IPS DF 19.7 (cell line): ENCODE results near the gene IRF5.

Source experiments
- DNase-seq: peaks from one replicate; pipeline ENCODE4 v3.0.0-alpha.2; 2013; ENCODE audit warnings: low read depth, low spot score

The IRF5 gene

DNA sequence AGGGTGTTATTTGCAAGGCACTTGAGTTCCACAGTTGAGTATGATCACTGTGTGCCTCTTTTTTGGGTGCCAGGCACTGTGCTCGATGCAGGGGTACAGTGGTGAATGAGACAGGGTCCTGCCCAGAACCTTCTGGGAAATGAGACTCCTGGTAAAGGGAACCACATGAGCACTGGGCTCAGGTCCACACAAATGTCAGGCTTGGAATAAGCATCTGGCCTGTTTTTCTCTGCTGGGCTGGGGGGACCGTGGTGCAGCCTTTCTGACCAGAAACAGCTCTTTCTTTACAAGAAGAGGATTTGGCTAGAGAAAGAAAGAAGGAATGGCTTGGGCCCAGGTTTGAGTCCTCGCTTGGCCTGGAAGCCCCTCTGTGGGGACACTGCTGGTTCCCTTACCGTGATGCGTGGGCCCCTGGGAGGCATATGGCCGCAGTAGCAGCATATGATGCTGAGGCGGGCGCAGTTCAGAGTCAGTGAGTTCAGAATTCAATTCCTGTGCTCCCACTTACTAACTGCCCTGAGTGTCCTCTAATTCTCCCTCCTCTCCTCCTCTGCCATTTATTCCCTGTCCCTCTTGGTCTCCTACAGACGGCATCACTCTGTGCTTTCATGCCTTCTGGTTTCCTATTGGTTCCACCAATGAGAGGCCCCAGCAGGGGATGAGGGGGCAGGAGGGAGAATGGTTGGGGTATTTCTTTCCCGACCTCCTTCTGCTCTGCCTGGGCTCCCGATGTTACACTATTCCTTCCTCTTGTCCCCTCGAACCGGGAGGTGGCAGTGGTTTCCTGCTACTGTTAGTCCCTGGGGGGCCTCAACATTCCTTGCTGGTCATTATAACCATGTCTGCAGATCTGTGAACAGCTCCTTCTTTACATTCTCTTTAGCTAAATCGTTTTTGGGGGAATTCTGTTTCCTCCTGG is 17.6 kb upstream of the IRF5 start:
- no peak for DNase-seq

DNA sequence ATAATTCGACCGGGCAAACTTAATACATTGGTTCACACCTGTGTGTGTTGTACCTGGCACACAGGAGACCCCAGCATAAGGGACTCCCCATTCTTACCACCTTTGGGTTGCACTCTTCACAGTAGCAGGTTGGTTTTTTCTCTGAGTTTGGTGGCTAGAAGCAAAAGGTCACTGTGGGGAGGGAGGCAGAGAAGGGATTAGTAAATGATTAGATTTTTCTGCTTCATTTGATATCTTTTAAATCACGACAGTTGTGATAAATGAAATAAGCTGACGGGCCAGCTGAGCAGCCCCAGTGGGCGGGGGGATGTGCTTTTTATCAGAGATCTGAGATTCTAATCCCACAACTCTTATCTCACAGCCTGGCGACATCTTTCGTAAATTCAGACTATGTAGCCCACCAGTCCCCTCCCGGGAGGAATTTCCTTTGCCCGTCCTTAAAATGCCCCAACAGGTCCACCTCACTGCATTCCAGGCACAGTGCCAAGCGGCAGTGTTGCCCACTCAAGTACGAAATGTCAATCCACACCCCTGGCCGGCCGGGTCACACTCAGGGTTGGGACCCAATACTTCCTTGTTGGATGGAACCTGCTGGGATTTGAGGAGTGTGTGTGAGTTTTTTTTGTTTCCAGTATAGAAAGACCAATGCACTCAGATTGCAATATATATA is 16.7 kb upstream of the IRF5 start:
- DNase-seq = no peak

DNA sequence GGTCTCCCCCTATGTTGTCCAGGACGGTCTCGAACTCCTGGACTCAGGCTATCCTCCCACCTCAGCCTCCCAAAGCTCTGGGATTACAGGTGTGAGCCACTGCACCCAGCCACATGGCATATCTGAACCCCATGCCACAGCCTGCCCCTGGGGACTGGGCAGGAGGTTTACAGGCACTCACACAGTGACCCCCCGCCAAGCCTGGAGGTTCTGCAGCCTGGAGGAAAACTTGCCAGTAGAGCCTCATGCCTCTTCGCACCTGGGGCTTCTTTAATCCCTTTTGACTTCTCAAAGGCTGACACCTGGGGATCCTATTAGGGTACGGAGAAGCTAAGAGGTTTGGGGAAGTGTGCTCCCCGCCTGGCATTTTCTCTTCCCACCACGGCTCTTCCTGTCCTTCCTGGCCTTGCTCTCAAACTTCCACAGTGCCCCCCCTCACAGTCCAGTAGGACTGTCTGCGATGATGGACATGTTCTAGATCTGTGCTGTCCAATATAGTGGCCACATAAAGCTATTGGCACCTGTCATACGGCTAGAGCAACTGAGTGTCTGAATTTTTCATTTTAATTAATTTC is 15.8 kb upstream of the IRF5 start:
- no peak for DNase-seq

DNA sequence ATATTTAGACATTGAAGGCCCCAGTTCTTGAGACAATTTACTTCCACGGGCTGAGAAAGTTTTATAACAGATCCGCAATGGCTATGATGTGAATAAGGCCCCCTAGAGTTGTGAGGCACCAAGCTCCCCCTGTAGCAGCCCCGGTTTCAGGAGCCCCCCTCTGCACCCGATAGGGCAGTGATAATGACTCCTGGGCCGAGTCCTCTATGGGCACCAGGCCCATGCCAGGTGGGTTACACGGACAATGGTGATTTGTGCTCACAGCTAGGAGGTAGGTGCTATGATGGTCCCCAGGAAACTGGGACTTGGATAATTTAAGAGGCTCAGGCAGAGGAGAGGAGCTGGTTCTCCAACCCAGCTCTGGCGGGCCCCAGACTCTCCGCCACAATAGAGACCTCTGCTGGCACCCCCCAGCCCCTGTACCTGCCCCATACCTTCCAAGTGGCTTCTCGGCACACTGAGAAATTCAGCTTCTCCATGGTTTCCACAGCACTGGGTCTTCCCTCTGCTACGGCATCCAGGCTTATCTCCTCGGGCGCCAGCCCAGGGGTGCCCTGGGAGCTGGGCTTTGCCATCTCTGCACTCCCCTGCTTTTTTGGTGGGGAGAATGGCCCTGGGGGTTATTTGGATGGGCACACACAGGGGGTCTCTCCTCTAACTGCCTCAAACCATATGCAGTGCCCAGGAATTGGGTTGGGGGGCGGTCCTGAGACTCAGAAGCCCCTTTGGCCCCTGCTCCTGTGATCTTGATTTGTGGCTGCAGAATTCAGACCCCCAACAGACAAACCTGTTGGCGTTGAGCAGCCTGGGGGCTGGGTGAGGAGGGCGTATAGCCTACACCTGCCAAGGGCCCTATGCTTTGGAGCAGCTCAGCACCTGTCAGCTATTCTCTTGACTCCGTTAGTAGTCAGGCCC is 15.0 kb upstream of the IRF5 start:
- DNase-seq = no peak

DNA sequence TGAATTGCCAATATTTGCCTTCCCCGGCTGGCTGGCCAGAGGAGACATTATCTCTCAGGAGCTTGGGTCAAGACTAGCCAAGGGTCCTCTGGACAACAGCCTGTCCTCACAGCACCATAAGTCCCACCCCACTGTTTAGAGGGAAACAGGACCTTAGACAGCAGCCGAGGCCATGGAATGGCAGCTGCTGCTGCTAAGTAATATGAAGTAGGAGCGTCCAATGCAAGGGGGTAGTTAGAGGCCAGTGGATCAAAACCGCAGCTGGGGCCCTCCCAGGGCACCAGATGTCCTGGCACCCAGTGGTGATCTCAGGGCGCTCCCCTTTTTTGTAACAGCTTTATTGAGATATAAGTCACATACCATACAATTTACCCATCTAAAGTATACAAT is 14.3 kb upstream of the IRF5 start:
- no peak for DNase-seq

DNA sequence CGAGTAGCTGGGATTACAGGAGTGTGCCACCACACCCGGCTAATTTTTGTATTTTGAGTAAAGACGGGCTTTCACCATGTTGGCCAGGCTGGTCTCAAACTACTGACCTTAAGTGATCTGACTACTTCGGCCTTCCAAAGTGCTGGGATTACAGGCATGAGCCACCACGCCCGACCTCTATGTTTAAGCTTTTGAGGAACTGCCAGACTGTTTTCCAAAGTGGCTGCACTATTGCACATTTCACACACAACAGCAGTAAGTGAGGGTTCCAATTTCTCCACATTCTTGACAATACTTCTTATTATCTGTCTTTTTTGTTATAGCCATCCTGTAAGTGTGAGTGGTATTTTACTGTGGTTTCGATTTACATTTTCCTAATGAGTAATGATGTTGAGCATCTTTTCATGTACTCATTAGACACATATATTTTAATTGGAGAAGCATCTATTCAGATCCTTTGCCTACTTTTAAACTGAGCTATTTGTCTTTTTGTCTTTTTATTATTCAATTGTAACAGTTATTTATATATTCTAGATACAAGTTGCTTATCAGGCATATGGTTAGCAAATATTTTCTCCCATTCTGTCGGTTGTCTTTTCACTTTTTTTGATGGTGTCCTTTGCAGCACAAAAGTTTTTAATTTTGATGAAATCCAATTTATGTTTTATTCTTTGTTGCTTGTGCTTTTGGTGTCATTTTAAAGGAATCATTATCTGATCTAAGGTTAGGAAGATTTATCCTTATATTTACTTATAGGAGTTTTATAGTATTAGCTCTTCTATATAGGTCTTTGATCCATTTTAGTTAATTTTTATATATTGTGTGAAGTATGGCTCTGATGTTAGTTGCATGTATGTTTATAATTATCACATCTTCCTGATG is 12.8 kb upstream of the IRF5 start:
- no peak for DNase-seq

DNA sequence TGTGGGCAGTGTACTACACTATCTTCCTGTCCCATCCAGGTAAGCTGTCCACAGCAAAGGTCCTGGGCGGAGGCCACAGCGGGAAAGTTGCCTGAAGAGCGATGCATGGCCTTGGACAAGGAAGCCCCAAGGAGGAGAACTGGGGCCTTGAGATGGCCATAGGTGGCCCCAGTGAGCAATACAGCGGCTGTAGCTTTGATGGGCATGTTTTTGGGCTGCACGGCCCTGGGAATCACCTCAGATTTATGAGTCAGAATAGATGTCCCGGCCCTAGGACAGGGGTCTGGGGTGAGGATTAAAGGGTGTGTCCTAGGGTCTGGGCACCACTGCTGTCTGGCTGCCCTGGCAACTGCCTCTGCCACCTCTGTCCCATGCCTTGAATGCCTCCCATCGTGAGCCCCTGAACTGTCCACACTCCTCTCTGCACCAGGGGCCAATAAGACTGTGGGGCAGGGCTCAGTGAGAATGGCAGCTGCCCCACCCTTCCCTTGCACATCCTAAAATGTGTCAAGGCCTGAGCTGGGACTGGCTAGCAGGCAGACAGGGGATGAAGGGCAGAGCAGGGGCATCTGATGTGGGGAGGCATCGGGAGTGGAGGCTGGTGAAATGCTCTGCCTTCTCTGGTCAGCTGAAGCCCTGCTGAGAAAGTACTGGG is 9.4 kb upstream of the IRF5 start:
- DNase-seq = no peak

DNA sequence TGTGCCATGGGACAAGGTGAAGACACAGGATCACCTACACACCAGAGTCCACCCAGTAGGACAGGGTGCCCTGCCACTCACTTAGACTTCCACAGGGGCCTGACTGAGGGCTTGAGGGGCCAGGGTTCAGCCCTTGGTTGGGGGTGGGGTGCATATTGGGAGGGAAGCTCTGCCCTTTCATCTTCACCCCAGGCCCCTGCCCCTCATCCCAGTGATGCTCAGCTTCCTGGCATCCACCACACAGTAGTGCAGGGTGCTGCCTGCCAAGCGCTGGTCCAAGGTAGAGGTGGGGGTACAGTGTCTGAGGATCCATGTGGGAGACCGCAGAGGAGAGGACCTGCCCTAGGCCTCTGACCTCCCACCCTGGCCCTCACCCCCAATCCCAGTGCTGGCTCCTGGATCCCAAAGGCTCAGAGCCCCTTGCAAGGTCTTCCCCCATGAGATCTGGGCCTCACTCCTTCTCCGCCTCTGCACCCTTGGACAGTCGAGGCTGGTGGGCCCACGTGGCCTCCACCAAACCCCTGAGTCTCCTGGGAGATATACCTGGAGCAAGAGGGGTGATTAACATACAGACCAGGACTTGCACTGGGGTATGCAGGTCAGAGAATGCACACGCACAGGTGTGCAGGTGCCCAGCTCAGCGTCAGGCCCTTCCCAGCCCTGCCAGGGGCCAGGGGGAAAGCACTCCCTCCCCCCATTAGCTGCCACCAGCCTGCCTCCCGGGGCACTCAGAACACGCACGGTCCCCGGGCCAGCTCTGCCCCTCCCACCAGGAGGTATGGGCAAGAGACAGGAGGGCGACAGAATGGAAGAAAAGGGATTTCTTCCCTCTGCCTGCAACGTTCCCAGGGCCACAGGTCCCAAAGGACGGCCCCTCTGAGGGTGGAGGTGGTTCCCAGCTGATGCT is 8.6 kb upstream of the IRF5 start:
- no peak for DNase-seq

DNA sequence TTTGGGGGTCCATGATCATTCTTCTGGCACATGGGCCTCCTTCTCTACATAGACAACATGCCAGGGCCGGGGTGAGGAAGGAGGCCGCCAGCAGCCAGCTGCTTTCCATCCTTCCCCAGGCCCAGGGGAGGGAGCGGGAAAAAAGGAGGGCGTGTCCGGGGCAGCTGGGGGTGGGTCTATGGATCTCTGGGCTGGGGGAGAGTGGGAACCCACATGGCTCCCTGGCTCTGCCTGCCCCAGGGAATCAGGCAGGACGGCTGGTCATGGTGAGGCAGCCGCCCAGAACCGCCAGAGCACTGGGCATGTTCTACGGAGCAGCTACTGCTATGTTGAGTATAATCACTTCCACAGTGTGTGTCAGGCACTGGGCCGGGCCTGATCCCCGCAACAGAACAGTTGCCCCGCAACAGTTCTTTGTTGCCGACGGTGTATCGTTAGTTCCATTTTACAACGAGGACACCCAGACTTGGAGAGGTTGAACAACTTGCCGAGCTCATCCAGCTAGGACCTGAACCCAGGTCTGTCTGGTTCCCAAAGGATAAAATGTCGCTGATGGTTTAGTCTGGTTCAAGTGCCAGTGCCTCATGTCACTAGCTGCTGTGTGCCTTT is 6.4 kb upstream of the IRF5 start:
- DNase-seq = no peak

DNA sequence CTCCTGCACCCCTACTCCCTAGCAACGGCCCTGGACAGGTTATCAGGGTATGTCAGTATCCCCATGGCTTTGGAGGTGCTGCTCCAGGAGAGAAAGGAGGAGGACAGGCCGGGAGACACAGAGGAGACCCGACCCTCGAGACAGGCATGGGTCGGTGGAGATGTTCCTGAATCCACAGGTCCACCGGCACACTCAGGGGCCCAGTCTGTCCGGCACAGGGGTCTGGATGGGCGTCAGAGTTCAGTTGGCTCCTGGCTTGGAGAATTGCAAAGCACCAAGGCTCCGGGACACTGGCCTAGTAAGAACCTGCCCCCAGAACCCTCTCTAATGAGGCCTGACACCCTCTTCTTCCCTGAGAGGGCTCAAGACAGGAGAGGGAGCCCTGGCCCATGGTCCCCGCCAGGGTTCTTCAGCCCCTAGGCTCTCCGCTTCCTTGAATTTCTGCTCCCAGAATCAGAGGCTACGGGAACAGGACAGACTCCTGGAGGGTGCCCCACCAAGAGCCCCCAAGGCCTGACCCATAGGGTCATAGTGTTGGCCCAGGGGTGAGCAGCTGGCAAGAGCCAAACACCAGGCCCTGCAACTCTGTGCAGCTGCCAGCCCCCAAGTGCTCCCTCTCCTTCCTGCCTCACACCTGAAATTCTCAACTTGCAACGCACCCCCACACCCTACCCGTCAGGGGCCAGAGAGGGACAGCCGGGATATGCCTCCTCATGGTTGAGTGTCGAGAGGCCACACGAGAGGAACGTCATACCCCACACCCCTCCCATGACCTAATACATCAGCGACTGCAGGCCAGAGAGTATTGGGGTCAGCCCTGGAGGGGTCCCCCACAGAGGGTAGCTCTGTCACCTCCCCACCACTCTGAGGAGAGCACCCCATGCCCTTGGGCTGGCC is 5.5 kb upstream of the IRF5 start:
- no peak for DNase-seq

DNA sequence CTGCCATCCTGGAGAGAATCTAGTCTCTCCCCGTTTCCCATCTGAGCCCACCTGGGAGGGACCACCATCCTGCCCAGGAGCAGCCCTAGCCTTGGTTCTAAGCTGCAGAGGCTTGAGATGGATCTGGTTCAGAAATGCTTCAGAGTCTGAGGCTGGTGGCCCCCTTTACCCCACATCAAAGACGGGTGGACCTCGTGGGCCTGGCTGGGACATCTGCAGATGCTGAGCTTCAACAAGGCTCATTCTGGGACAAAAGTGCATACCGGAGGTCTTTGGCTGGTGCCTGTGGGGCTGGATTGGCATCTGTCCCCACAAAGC is 4.9 kb upstream of the IRF5 start:
- DNase-seq = no peak

DNA sequence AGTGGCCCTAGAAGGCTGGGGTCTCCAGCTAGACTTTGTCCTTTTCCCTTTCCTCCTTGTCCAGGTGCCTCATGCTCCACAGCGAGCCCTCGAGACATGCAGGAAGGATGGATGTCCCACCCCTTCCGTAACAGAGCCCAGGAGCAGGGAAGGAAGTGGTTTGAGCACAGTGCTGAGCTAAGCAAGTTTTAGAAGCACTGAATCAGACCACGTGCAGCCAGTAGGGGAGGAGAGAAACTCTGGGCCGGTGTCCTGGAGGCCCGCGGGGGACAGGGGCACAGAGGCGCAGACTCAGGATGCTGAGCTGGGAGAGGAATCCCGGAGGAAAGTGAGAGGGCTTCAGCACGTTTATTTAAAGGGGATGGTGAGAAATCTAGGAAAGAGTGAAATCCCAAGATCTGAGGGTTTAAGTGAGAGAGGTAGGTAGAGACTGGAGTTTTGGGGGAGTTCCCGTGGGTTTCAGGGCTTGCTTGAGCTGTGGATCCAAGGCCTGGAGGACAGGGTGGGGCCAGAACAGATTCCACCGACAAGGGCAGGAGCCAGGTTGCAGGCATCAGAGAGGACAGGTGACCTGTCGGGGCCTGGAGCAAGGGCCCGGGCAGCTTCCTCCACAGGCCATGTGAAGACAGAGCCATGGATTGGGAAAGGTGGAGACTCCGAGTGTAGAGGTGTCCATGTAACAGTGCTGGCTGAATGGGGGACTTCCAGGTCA is 4.4 kb upstream of the IRF5 start:
- DNase-seq = no peak

DNA sequence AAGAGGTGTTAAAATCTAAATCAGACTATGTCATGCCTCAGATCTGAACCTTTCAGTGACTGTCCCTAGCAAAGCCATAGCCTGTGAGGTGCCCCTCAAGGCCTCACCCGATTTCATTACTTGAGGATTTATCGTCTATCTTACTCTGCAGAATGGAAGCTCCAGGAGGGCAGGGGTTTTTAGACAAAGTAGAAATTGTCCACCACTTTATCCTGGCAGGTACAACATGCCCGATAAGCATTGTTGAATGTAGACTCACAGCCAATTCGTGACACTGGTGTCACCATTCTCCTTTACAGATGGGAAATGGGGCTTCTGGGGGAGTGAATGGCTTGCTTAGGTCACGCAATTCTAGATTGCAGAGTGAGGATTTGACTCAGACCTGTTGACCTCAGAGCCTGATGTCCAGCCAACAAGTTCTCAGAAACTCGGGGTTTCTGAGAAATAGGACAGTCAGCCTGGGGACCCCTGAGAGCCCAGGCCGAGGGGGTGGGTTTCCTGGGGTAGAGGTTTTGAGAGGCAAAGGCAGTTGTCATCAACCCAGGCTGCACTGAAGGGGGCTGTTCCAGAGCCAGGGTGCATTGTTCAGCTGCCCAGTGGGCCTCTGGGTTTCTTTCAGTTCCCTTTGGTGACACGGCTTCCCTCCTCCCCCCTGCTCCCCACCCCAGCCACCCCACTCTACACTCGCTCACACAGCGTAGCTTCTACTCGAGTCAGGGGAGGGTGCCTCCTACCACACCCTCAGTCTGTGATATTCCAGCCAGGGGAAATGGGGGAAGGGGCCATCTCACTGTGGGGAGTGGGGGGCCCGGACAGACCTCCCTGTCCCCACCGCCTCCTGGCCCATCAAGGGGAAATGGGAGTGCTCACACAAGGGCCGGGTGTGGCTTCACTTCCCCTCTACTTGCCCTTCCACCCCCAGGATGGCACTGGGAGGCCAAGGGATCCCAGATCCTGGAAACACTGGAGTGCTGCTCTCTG is 3.1 kb upstream of the IRF5 start:
- DNase-seq = no peak

DNA sequence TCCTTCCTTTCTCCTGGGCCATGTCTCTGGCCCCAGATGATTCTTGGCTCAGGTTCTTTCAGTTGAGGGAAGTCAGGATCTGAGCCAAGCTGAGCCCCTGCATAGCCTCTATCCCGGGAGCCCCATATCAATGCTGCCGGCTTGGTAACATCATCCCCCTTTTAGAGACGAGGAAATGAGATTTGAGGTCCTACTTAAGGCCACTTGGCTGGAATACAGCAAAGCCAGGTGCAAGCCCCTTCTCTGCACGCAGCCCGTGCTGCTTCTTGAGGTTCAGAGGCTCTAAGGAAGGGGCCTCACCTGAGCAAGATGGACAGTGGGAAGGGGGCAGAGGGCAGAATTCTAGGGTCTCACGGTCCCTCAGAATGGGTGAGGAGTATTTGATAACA is 2.4 kb upstream of the IRF5 start:
- DNase-seq = no peak

DNA sequence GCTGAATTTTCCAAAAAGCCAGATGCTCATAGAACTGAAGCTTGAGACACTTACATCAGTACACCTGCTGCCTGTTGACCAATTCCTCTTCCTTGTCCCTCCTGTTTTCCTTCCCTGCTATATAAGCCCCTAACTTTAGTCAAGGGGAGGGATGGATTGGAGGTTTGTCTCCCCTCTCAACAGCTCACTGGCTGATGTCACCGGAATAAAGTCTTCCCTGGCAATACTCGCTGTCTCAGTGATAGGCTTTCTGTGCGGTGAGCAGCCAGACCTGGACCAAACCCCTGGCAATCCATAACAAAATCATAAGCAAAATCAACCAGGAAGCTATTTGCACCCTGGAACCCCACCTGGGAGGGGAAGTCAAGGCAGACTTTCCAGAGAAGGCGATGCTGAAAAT is 929 bp upstream of the IRF5 start:
- DNase-seq = no peak

DNA sequence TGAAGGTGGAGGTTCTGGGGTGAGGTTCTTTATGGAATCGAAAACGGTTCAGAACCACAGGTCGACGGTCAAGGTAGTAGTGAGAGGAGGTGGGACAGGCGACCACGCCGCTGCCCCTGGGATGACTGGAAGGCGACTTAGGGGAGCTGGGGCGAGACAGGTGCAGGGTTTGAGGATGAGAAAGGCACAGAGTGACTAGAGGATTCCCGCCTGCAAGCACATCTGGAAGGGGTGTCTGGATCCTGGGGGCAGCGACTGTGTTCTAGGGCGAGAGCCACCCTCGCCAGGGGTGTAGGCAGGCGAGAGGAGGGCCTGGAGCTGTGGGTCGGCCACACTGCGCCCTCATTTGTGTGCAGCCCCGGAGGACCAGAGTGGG is 468 bp upstream of the IRF5 start:
- no peak for DNase-seq
